GM19455 (cell line): ENCODE measurements around the gene SRGAP2B.
"Not testable (repeated sequence)": the region's sequence is repeated elsewhere in the genome, so short reads cannot be mapped to it uniquely, and the experiment has no call there.

Experiments
- ATAC-seq: cut with Tn5 transposase; IDR thresholded peaks from one replicate; pipeline ENCODE4 v1.9.1; 2021; ENCODE audit not compliant: unreplicated experiment

Gene SRGAP2B

GRCh38 chr1:144960929-144961488, 134.1 kb downstream of the SRGAP2B start:
- ATAC-seq, result not testable (repeated sequence)

- ATAC-seq, result not testable (repeated sequence)
Measured at GRCh38 chr1:144948390-144948789, 146.7 kb downstream of the SRGAP2B start.

DNA sequence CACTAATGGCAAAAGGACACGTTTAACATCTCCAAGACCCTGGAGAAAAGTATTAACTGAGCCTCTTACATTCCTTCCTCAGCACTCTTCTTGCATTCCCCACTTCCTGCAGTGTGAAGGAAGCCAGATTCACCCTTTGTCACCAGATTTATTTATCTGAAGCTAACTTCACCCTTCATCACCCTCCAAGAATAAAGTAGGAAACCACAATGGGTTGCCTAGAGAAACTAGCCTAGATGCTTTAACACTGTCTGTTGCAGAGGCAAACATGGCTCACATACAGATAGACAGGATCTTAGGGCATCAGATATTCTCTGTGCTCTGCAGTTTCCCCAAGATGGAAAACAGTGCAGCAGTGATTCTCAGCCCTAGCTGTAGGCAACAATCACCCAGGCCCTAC, 147.6 kb downstream of the SRGAP2B start:
- not testable (repeated sequence) for ATAC-seq

GRCh38 chr1:144946525-144947480, 148.3 kb downstream of the SRGAP2B start:
- ATAC-seq, result not testable (repeated sequence)

DNA sequence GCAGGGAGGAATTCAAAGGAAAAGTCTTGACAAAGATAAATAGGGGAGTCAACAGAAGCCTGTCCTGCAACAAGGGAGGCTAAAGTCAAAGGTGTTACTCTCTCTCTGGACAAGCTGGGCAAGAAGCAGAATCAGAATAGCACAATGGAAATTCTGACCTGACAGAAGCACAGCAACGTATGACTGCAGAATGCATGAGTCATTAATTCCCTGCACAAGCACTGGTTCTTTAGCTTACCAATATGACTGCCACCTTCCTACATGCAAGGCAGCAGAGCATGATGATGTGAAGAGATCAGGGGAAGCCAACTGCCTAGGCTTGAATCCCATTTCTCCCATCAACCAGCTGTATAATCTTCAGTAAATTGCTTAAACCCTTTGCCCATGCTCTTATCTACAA, 153.4 kb downstream of the SRGAP2B start:
- ATAC-seq, result not testable (repeated sequence)

DNA sequence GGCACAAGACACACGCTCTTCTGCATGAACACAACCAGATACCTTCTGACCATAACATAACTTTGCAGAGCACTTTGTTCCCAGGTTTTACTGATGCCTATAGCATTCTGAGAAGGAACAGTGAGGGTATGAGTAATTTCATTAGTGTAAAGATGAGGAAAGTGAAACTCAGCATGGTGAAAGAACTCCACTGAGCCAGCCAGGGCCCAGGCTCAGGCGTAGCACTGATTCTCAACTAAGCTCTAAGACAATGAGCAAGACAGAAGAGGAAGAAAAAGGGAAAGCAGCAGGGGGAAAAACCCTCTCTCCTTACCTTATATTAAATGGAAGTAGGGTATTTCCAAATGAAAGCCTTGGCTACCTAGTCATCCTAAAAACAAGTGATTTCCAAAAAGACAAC, 155.1 kb downstream of the SRGAP2B start:
- ATAC-seq, result not testable (repeated sequence)

DNA sequence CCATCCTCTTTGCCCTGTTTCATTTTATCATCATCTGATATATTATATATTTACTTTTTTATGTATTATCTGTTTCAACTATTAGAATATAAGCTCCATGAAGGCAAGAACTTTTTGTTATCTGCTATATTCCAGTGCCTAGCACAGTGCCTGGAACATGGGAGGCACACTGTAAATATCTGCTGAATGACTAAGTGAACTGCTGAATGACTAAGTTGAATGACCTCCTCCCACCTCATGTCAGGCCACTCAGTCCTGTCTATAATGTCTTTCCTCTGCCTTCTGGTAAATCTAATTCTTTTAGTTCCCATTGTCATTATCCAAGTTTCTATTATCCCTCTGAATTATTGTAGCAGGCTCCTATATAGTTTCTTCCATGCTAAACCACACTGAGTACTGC, 156.5 kb downstream of the SRGAP2B start:
- ATAC-seq, result not testable (repeated sequence)

DNA sequence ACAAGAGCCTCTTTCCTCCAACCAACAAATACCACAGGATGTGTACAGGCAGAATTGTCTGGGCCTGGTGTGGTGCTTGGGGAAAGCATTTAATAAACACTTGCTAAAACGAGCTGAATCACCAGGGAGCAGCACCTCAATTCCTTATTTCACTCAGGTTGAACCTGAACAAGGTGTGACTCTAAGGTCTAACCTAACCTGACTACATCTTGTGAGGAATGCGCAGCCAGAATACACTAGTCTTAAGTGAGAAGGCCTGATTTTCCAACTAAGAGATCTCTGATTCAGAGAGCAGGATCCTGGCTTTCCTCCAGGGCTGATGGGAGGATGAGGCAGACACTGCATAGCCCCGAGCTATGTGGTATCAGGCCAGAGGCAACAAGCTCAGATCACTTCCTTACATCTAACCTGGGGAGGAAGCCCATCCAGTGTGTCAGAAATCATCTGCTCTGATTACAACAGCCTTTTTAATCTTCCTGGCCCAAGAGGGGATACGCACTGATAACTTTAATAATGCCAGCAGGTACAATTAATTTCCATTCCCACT, 158.9 kb downstream of the SRGAP2B start:
- ATAC-seq, result not testable (repeated sequence)

GRCh38 chr1:144935310-144935709, 159.8 kb downstream of the SRGAP2B start:
- ATAC-seq, result not testable (repeated sequence)

- ATAC-seq, result not testable (repeated sequence)
Measured at GRCh38 chr1:144933014-144933413, 162.1 kb downstream of the SRGAP2B start.

DNA sequence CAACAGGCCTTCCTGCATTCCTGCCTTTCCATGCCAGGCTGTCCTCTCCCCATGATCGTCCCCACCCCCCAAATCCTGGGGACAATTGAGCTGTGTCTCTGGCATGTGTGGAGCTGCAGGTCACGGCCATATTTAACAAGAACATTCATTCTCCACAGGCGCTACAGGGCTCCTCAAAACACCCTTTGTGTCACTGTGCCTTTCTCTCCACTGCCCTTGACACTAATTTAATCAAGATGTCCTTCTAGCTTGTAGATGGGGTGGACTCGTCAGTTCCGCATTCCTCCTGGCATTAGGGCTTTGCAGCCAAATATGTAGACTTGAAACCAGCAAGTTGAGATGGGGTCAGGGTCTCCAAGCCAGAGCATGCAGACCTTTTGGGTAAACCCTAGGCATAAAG, 163.0 kb downstream of the SRGAP2B start:
- ATAC-seq, result not testable (repeated sequence)

- not testable (repeated sequence) for ATAC-seq
Measured at GRCh38 chr1:144931553-144931952, 163.6 kb downstream of the SRGAP2B start.

DNA sequence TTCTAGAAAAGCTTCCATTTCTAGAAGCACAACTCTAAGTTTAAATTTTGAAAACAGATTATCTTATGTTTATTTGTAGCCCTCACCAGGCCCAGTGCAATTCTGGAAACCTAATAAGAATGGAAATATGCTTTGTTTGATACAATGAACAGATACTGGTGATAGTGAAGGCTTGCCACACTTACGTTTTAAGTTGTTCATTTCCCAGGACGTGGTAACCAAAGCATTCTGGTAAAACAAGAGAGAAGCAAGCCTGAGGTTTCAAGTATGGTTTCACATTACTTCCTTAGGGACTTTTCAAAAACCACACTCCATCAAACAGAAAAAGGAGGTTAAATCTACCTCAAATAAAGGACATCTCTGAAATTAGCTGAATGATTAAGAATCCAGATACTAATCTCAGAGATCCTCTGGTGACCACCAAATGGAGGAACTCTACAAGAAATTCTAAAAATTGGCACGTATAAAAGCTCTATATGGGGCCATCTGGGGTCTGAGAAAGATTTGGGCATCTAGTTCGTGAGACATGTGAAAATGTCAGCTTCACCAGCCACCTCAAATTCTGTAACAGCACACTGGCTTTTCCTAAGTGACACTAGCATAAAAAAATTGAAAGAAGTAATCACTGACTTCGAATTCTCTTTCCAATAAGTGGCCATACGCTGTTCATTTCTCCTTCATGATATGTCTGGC, 164.9 kb downstream of the SRGAP2B start:
- not testable (repeated sequence) for ATAC-seq

- not testable (repeated sequence) for ATAC-seq
Measured at GRCh38 chr1:144927292-144927691, 167.8 kb downstream of the SRGAP2B start.

- not testable (repeated sequence) for ATAC-seq
Measured at GRCh38 chr1:144923640-144924039, 171.5 kb downstream of the SRGAP2B start.

GRCh38 chr1:144922785-144923184, 172.3 kb downstream of the SRGAP2B start:
- not testable (repeated sequence) for ATAC-seq

DNA sequence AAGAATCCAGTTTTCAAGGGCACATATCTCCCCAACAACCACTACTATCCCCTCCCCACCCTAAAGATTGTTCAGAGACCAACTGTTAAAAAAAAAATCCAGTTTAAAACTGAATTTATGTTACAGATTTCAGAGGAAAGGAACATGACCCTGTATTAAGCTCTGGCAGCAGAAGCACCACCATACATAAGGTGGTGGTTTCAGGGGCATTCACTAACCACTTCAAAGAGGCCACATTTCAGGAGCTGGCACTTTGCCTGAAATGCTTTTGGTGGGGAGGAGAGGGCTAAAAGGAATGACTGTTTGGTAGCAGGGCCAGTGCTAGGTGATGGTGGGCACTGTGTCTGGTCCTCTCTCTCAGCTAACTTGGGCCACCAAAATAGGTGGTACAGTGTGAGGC, 176.0 kb downstream of the SRGAP2B start:
- ATAC-seq, result not testable (repeated sequence)

GRCh38 chr1:144918027-144918603, 177.0 kb downstream of the SRGAP2B start:
- not testable (repeated sequence) for ATAC-seq

DNA sequence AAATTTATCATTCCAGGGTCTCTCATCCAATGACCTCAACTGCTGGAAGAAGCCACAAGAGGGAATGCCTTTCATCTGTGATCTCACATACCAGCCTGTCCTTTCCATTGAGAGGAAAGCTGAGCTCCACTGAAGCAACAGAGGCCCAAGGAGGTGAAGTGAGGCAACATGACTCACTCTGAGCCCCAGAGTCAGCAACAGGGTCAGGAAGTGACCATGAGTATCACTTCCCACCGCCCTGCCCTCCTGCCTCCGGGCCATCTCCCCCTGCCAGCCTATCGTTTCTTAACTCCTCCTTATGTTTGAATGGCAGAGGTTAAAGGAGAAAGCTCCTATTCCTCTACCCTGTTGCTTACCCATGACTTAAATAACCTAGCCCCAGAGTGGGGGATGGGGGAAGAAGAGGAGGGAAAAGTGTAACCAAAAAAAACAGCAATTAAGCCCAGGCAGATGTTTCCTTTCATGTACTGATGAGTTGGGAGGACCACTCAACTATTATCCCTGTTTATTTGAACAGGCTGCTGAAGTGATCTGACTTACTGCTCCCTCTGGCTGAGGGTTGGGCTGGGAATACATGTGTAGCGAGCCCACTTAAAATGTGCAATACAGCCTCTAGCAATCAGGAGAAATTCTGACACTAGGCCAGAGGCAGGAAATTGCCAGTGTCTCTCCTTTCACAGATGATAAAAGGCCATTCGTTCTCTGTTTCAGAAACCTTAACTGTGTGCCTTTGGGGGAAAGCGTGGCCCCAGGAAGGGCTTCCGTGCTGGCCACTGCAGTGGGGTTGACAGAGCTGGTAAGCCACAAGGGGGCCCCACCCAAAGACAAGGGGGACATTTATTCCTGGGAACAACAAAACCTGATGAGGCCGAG, 177.7 kb downstream of the SRGAP2B start:
- ATAC-seq, result not testable (repeated sequence)
